GM12878 (cell line): ENCODE measurements around the gene ZNF566. TPM values are rescaled to one million over a fixed set of nuclear protein-coding genes. Genes with fewer than 3 reads are reported as not detected.

Experiments
- ATAC-seq: fragments of 200-7000 bp; cut with Tn5 transposase; 3 replicates; pipeline ENCODE4 v1.9.1; 2020; ENCODE audit warnings: mild to moderate bottlenecking, moderate library complexity
- BruUV-seq: library from RNA; stranded (reverse); fragments of 400-500 nt; replicated peaks from 2 replicates; lab custom pipeline; 2021; lab: Mats Ljungman, UMichigan
- CTCF ChIA-PET: fragments of 300-600 bp; sonication (Branson Sonifier 250); formaldehyde crosslinking; extraction: SDS; loops from one replicate; lab custom pipeline; 2021; ENCODE audit warnings: inconsistent platforms; lab: Yijun Ruan, JAX
- POLR2A ChIA-PET: fragments of 350-600 bp; formaldehyde crosslinking; extraction: SDS; loops from one replicate; lab custom pipeline; 2021; ENCODE audit warnings: inconsistent platforms; lab: Charles Lee
- RAD21 ChIA-PET: fragments of 300-600 bp; sonication (Branson Sonifier 250); formaldehyde crosslinking; loops from one replicate; lab custom pipeline; 2023; ENCODE audit warnings: antibody characterized with exemption; ENCODE audit not compliant: unreplicated experiment; lab: Charles Lee
- SMC1A ChIA-PET: fragments of 300-600 bp; sonication (Branson Sonifier 250); formaldehyde crosslinking; loops from one replicate; lab custom pipeline; 2023; ENCODE audit not compliant: unreplicated experiment, uncharacterized antibody; lab: Charles Lee
- DNase-seq: peaks from one replicate; pipeline ENCODE4 v3.0.0-alpha.2; 2011; ENCODE audit warnings: low read depth, low spot score
- FAIRE-seq: peaks from 3 replicates; lab custom pipeline; 2011; peaks lifted over from hg19 to GRCh38; lab: Jason Lieb, UNC
- H2AFZ ChIP-seq: 2 replicates; pipeline ENCODE4 v1.6.0; 2011; ENCODE audit warnings: low read depth, low read length, control low read depth; ENCODE audit not compliant: control insufficient read depth
- H3K27ac ChIP-seq: 2 replicates; pipeline ENCODE4 v1.5.1; 2011; ENCODE audit warnings: control low read depth; ENCODE audit not compliant: control insufficient read depth, insufficient read depth
- H3K27me3 ChIP-seq, 2 experiments: replicated peaks in 1 of 2; 2 replicates each; pipeline versions ENCODE4 v1.6.0 to v1.6.1; 2011; ENCODE audit warnings: low read length in 1 of 2; ENCODE audit not compliant: control insufficient read depth in 2 of 2, insufficient read depth in 2 of 2
- H3K36me3 ChIP-seq, 2 experiments: 2 replicates each; pipeline ENCODE4 v1.5.1; 2011; ENCODE audit warnings: low read length in 1 of 2; ENCODE audit not compliant: control insufficient read depth in 2 of 2, insufficient read depth in 2 of 2
- H3K4me1 ChIP-seq: 2 replicates; pipeline ENCODE4 v1.6.1; 2011; ENCODE audit warnings: mild to moderate bottlenecking, low read length, moderate library complexity, mixed read lengths; ENCODE audit not compliant: control insufficient read depth, insufficient read depth
- H3K4me2 ChIP-seq: 2 replicates; pipeline ENCODE4 v1.6.0; 2011; ENCODE audit warnings: control low read depth; ENCODE audit not compliant: control insufficient read depth, insufficient read depth
- H3K4me3 ChIP-seq: fragments of 200-600 bp; sonication (generic); 2 replicates; pipeline ENCODE4 v1.5.1; 2016
- H3K79me2 ChIP-seq: 2 replicates; pipeline ENCODE4 v1.6.0; 2011; ENCODE audit warnings: low read length; ENCODE audit not compliant: control insufficient read depth, insufficient read depth
- H3K9ac ChIP-seq: 2 replicates; pipeline ENCODE4 v1.8.0; 2011; ENCODE audit warnings: low read length, control low read depth, mixed read lengths; ENCODE audit not compliant: control insufficient read depth, insufficient read depth
- H3K9me3 ChIP-seq: replicated peaks from 3 replicates; pipeline ENCODE4 v1.5.1; 2011; ENCODE audit warnings: mild to moderate bottlenecking, low read length; ENCODE audit not compliant: control insufficient read depth, insufficient read depth
- H4K20me1 ChIP-seq: 2 replicates; pipeline ENCODE4 v1.6.0; 2011; ENCODE audit not compliant: control insufficient read depth, insufficient read depth
- ATF7 ChIP-seq: fragments of 450-650 bp; IDR thresholded peaks from 2 replicates; pipeline ENCODE4 v1.6.1; 2016; ENCODE audit warnings: low read depth, mild to moderate bottlenecking
- CBX5 ChIP-seq: sonication (generic); IDR thresholded peaks from 2 replicates; pipeline ENCODE4 v1.6.1; 2016; ENCODE audit warnings: low read depth, moderate library complexity, mild to moderate bottlenecking, inconsistent platforms
- EED ChIP-seq: sonication (generic); IDR thresholded peaks from 2 replicates; pipeline ENCODE4 v1.6.1; 2016; ENCODE audit warnings: antibody characterized with exemption, low read depth
- FOS ChIP-seq: IDR thresholded peaks from 3 replicates; pipeline ENCODE4 v1.6.1; 2011; ENCODE audit warnings: borderline replicate concordance; ENCODE audit not compliant: insufficient read length; ENCODE audit errors: extremely low read depth
- HDAC2 ChIP-seq: fragments of 200-600 bp; sonication (generic); IDR thresholded peaks from 2 replicates; pipeline ENCODE4 v1.6.1; 2017
- IKZF2 ChIP-seq, 2 experiments: fragments of 450-650 bp; IDR thresholded peaks; 2 replicates each; pipeline ENCODE4 v1.6.1; 2017; ENCODE audit warnings: mild to moderate bottlenecking in 2 of 2, moderate library complexity in 2 of 2
- NFYB ChIP-seq: IDR thresholded peaks from 2 replicates; pipeline ENCODE4 v1.6.1; 2011; ENCODE audit warnings: low read depth, mild to moderate bottlenecking, low read length, improper control_type of control experiment, moderate library complexity; ENCODE audit not compliant: insufficient read depth
- SP1 ChIP-seq: IDR thresholded peaks from one replicate; pipeline ENCODE4 v1.6.1; 2011; ENCODE audit warnings: low read depth, low read length
- TCF12 ChIP-seq: IDR thresholded peaks from 2 replicates; pipeline ENCODE4 v1.6.1; 2011; ENCODE audit warnings: low read depth, mild to moderate bottlenecking, low read length
- USF1 ChIP-seq: IDR thresholded peaks from 2 replicates; pipeline ENCODE4 v1.6.1; 2011; ENCODE audit warnings: borderline replicate concordance, low read depth, mild to moderate bottlenecking, moderate library complexity, mixed read lengths, low read length; ENCODE audit not compliant: insufficient read depth; ENCODE audit errors: extremely low read length
- ZNF207 ChIP-seq: fragments of 450-650 bp; IDR thresholded peaks from 2 replicates; pipeline ENCODE4 v1.6.1; 2014; ENCODE audit warnings: antibody characterized with exemption, mild to moderate bottlenecking, borderline replicate concordance
- WGBS: methylation state at CpG from one replicate; pipeline ENCODE4 v1.1.6; 2016; ENCODE audit warnings: low lambda C conversion rate; ENCODE audit not compliant: insufficient replicate concordance, insufficient coverage; ENCODE audit errors: missing lambda C conversion rate; 5-methylcytosine and 5-hydroxymethylcytosine counted together
- in situ Hi-C: fragments of 300-500 bp; cut with MboI; formaldehyde crosslinking; loops from 9 replicates; pipeline ENCODE4 v1.14.3; 2018; ENCODE audit warnings: mixed read lengths
- intact Hi-C: fragments of 100-400 bp; cut with micrococcal nuclease; formaldehyde crosslinking; loops from one replicate; pipeline ENCODE4 v1.14.2; 2022; ENCODE audit not compliant: unreplicated experiment
- polyA plus RNA-seq, 11 experiments: library from polyadenylated mRNA; depleted of rRNA in 4 of 11; unstranded in 6 of 11; stranded (reverse) in 5 of 11; fragments of >200 nt; fragmentation: Nextera tagmentation in 4 of 11; fragmentation: Illumina TruSeq in 1 of 11; extraction: Ambion mirVana in 4 of 11; extraction: Trizol in 1 of 11; gene quantifications; 1 replicate in 1 of 11; 2 replicates in 10 of 11; pipeline versions ENCODE4 v1.2.1 to v1.2.3, GENCODE V29; 2011 to 2016; ENCODE audit warnings: inconsistent platforms in 2 of 11, missing spikeins in 2 of 11, low read depth in 1 of 11
- total RNA-seq, 4 experiments: library from RNA; depleted of rRNA in 3 of 4; stranded (reverse); fragments of >200 nt in 3 of 4; fragmentation: Illumina TruSeq in 1 of 4; extraction: Trizol in 1 of 4; gene quantifications; 2 replicates each; pipeline versions ENCODE4 v1.2.1 to v1.2.3, GENCODE V29; 2013 to 2021
- TF ChIP-seq, protein P1 (sequence below): fragments of 450-650 bp; IDR thresholded peaks from 2 replicates; pipeline ENCODE4 v1.6.1; 2017; ENCODE audit warnings: borderline replicate concordance

ZNF566 gene
- total and polyA plus RNA-seq, 10 of the 15 experiments (the other 5 are each of a cell fraction or from before 2014, with no cell fraction given) = 2.5 to 5.8 (median 3.9) TPM

DNA sequence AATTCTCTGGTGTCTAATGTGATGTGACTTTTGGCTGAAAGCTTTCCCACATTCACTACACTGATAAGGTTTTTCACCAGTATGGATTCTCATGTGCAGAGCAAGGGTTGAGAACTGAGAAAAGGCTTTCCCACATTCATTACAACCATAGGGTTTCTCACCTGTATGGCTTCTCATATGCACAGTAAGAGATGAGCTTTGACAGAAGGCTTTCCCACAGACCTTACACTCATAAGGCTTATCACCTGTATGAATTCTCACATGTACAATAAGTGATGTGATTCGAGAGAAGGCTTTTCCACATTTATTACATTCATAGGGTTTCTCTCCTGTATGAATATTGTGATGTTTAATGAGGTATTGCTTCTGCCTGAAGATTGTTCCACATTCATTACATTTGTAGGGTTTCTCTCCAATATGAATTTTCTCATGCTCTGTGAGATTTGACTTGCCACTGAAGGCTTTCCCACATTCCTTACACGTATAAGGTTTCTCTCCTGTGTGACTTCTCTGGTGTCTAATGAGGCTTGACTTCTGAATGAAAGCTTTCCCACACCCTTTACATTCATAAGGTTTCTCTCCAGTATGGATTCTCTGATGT is 24.8 kb upstream of the ZNF566 start (continued):
- TF ChIP-seq, protein P1, sequence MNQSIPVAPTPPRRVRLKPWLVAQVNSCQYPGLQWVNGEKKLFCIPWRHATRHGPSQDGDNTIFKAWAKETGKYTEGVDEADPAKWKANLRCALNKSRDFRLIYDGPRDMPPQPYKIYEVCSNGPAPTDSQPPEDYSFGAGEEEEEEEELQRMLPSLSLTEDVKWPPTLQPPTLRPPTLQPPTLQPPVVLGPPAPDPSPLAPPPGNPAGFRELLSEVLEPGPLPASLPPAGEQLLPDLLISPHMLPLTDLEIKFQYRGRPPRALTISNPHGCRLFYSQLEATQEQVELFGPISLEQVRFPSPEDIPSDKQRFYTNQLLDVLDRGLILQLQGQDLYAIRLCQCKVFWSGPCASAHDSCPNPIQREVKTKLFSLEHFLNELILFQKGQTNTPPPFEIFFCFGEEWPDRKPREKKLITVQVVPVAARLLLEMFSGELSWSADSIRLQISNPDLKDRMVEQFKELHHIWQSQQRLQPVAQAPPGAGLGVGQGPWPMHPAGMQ = no peak
- TF ChIP-seq USF1 = no peak
- TF ChIP-seq ZNF207 = no peak
- TF ChIP-seq CBX5 = peak; percentile 88

DNA sequence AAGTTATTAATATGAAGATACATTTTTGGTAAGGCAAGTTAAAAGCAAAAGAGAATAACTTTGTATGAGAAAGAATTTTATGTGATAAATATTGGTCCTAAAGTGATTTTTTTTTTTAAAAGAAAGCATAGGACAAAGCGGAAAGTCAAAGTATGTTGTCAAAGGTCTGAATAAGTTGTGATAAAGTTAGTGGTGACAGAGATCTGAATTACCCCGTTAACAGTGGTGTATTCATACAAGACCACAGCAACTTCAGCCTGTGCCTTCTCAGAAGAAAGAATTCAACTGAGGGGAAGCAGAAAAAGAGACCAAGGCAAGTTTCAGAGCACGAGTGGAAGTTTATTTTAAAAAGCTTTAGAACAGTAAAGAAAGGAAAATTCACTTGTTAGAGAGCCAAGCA is 19.0 kb upstream of the ZNF566 start:
- in situ Hi-C loops = no loop called here
- Histone ChIP-seq H3K9me3 (peaks cover 7% of the 10 kb centered on the region), H3K36me3 (no peaks in the 10 kb centered on the region), H3K9ac (no peak overlapping the region), H3K27me3 (no peaks in the 10 kb centered on the region), H2AFZ (no peak overlapping the region), H3K4me1 (no peaks in the 10 kb centered on the region), H3K79me2 (no peaks in the 10 kb centered on the region), H3K4me3 (no peak overlapping the region), H3K4me2 (no peak overlapping the region), H3K27ac (no peak overlapping the region), H4K20me1 (no peaks in the 10 kb centered on the region)
- CTCF ChIA-PET = no interaction called here
- POLR2A ChIA-PET = no interaction called here
- BruUV-seq = no TSS peak
- FAIRE-seq (no peak), ATAC-seq (no peak), DNase-seq (no peak)
- intact Hi-C loops = no loop called here
- 100% methylated on average over 1 of the region's 3 CpGs for WGBS
- SMC1A ChIA-PET = no interaction called here
- TF ChIP-seq NFYB = no peak
- no peak for TF ChIP-seq TCF12
- TF ChIP-seq FOS = no peak
- no peak for TF ChIP-seq HDAC2
- TF ChIP-seq ATF7 = no peak
- no peak for TF ChIP-seq IKZF2 (IDR thresholded peaks at IDR 0.05)
- TF ChIP-seq EED = no peak
- no peak for TF ChIP-seq SP1
- RAD21 ChIA-PET = no interaction called here
